Measurements from ENCODE around the gene AGTPBP1.

The AGTPBP1 gene

GRCh38 chr9:85534340-85534739 is 207.4 kb downstream of the AGTPBP1 start:
- no peak for DNase-seq (ENCODE audit: low spot score)

- DNase-seq (ENCODE audit: low spot score) = no peak
Measured at GRCh38 chr9:85533538-85533937, 208.2 kb downstream of the AGTPBP1 start.

- no peak for DNase-seq (ENCODE audit: low spot score)
Measured at GRCh38 chr9:85530721-85531120, 211.0 kb downstream of the AGTPBP1 start.

GRCh38 chr9:85528607-85529006 is 213.1 kb downstream of the AGTPBP1 start:
- no peak for DNase-seq (ENCODE audit: low spot score)

GRCh38 chr9:85528142-85528541 is 213.6 kb downstream of the AGTPBP1 start:
- DNase-seq (ENCODE audit: low spot score) = no peak

- DNase-seq (ENCODE audit: low spot score) = no peak
Measured at GRCh38 chr9:85527331-85528020, 214.3 kb downstream of the AGTPBP1 start.

GRCh38 chr9:85524531-85524930 is 217.2 kb downstream of the AGTPBP1 start:
- no peak for DNase-seq (ENCODE audit: low spot score)

- no peak for DNase-seq (ENCODE audit: low spot score)
Measured at GRCh38 chr9:85523202-85523601, 218.6 kb downstream of the AGTPBP1 start.

- no peak for DNase-seq (ENCODE audit: low spot score)
Measured at GRCh38 chr9:85522459-85523092, 219.2 kb downstream of the AGTPBP1 start.

GRCh38 chr9:85521371-85522197 is 220.2 kb downstream of the AGTPBP1 start:
- no peak for DNase-seq (ENCODE audit: low spot score)

GRCh38 chr9:85516976-85517637 is 224.6 kb downstream of the AGTPBP1 start:
- no peak for DNase-seq (ENCODE audit: low spot score)

GRCh38 chr9:85516455-85516854 is 225.3 kb downstream of the AGTPBP1 start:
- DNase-seq (ENCODE audit: low spot score) = no peak

- DNase-seq (ENCODE audit: low spot score) = no peak
Measured at GRCh38 chr9:85515021-85515420, 226.7 kb downstream of the AGTPBP1 start.

- DNase-seq (ENCODE audit: low spot score) = no peak
Measured at GRCh38 chr9:85514256-85514655, 227.5 kb downstream of the AGTPBP1 start.

GRCh38 chr9:85511746-85512145 is 230.0 kb downstream of the AGTPBP1 start:
- DNase-seq (ENCODE audit: low spot score) = no peak

GRCh38 chr9:85510830-85511504 is 230.8 kb downstream of the AGTPBP1 start:
- no peak for DNase-seq (ENCODE audit: low spot score)

- DNase-seq (ENCODE audit: low spot score) = no peak
Measured at GRCh38 chr9:85508616-85509015, 233.1 kb downstream of the AGTPBP1 start.

GRCh38 chr9:85505612-85506011 is 236.1 kb downstream of the AGTPBP1 start:
- DNase-seq (ENCODE audit: low spot score) = no peak

- DNase-seq (ENCODE audit: low spot score) = no peak
Measured at GRCh38 chr9:85502815-85503655, 238.7 kb downstream of the AGTPBP1 start.

GRCh38 chr9:85501882-85502281 is 239.9 kb downstream of the AGTPBP1 start:
- DNase-seq (ENCODE audit: low spot score) = no peak

- no peak for DNase-seq (ENCODE audit: low spot score)
Measured at GRCh38 chr9:85501456-85501855, 240.3 kb downstream of the AGTPBP1 start.
